DOHH2 (cell line): Measurements from ENCODE around the gene FAM117B.

ENCODE experiments used
- H3F3A ChIP-seq: fragments of 200-600 bp; sonication (generic), shearing (Covaris generic); 2 replicates; pipeline ENCODE4 v1.6.0; 2016; ENCODE audit warnings: antibody characterized with exemption, mild to moderate bottlenecking; ENCODE audit not compliant: control insufficient read depth, insufficient read depth
- H3K27ac ChIP-seq: fragments of 200-600 bp; sonication (generic); 2 replicates; pipeline ENCODE4 v1.5.1; 2014; ENCODE audit warnings: low read depth, mild to moderate bottlenecking, low read length, moderate library complexity
- H3K27me3 ChIP-seq: fragments of 200-600 bp; sonication (generic); 2 replicates; pipeline ENCODE4 v1.6.1; 2014; ENCODE audit warnings: mild to moderate bottlenecking, low read length, mixed read lengths; ENCODE audit not compliant: control insufficient read depth
- H3K36me3 ChIP-seq: fragments of 200-600 bp; sonication (generic); 2 replicates; pipeline ENCODE4 v1.6.1; 2014; ENCODE audit warnings: mild to moderate bottlenecking, low read length, moderate library complexity, mixed read lengths; ENCODE audit not compliant: control insufficient read depth
- H3K4me1 ChIP-seq: fragments of 200-600 bp; sonication (generic); 2 replicates; pipeline ENCODE4 v1.6.1; 2014; ENCODE audit warnings: mild to moderate bottlenecking, low read length, mixed read lengths; ENCODE audit not compliant: control insufficient read depth
- H3K4me2 ChIP-seq: fragments of 200-600 bp; sonication (generic); 2 replicates; pipeline ENCODE4 v1.6.0; 2014; ENCODE audit warnings: mild to moderate bottlenecking, low read length, moderate library complexity
- H3K4me3 ChIP-seq: fragments of 200-600 bp; sonication (generic); 2 replicates; pipeline ENCODE4 v1.5.1; 2014; ENCODE audit warnings: mild to moderate bottlenecking, low read length, mixed read lengths
- H3K79me2 ChIP-seq: fragments of 200-600 bp; sonication (generic); 2 replicates; pipeline ENCODE4 v1.6.1; 2014; ENCODE audit warnings: mild to moderate bottlenecking, low read length, mixed read lengths; ENCODE audit not compliant: control insufficient read depth
- H3K9me2 ChIP-seq: fragments of 200-600 bp; sonication (generic); replicated peaks from 2 replicates; pipeline ENCODE4 v1.6.1; 2014; ENCODE audit warnings: mild to moderate bottlenecking, low read length, mixed read lengths; ENCODE audit not compliant: control insufficient read depth
- H3K9me3 ChIP-seq: fragments of 200-600 bp; sonication (generic); 2 replicates; pipeline ENCODE4 v1.6.1; 2014; ENCODE audit warnings: antibody characterized with exemption, low read length, mixed read lengths; ENCODE audit not compliant: control insufficient read depth, insufficient read depth
- H4K20me1 ChIP-seq: fragments of 200-600 bp; sonication (generic); 2 replicates; pipeline ENCODE4 v1.6.0; 2014; ENCODE audit warnings: low read depth, mild to moderate bottlenecking, antibody characterized with exemption, low read length, moderate library complexity; ENCODE audit not compliant: control insufficient read depth, insufficient read depth
- CTCF ChIP-seq: fragments of 200-600 bp; sonication (generic); IDR thresholded peaks from one replicate; pipeline ENCODE4 v1.5.1; 2014; ENCODE audit warnings: antibody characterized with exemption, mild to moderate bottlenecking, low read depth, low read length; ENCODE audit not compliant: poor library complexity, severe bottlenecking
- EZH2phosphoT487 ChIP-seq: fragments of 200-600 bp; sonication (generic); IDR thresholded peaks from 2 replicates; pipeline ENCODE4 v1.6.1; 2017; ENCODE audit warnings: borderline replicate concordance, mild to moderate bottlenecking, antibody characterized with exemption, low read length, moderate library complexity, mixed read lengths

FAM117B gene

GRCh38 chr2:202634556-202635427, at the start of gene FAM117B:
Gene FAM117B, plus strand, starts transcription at chr2:202634969. Its CDS starts 219 bp downstream, at chr2:202635188.
- Histone ChIP-seq H3K4me3 (peak within 1 kb of the TSS; percentile 76), H3K79me2 (peaks cover 45% of the 10 kb centered on the region), H3K4me1 (peaks cover 41% of the 10 kb centered on the region), H3K9me3 (no peaks in the 10 kb centered on the region), H3K9me2 (no peaks in the 10 kb centered on the region), H4K20me1 (no peaks in the 10 kb centered on the region), H3K4me2 (peak within 1 kb of the TSS; percentile 78), H3K36me3 (peaks cover 5% of the 10 kb centered on the region), H3K27me3 (no peaks in the 10 kb centered on the region), H3K27ac (peak within 1 kb of the TSS; percentile 85), H3F3A (no peaks in the 10 kb centered on the region)
- TF ChIP-seq CTCF (peak; percentile 9), EZH2phosphoT487 (no peak)

- H3K36me3 ChIP-seq, result no peaks in the 10 kb centered on the region
- no peak overlapping the region for H3K4me3 ChIP-seq
- H4K20me1 ChIP-seq, result no peaks in the 10 kb centered on the region
- H3K9me3 ChIP-seq, result no peaks in the 10 kb centered on the region
- peak overlapping the region; percentile 25 for H3K4me2 ChIP-seq
- H3K27me3 ChIP-seq, result no peaks in the 10 kb centered on the region
- H3K27ac ChIP-seq, result no peak overlapping the region
- peaks cover 6% of the 10 kb centered on the region; the same call in 1 of the 2 replicates for H3K4me1 ChIP-seq
- TF ChIP-seq CTCF (peak; percentile 97), EZH2phosphoT487 (no peak)
- no peaks in the 10 kb centered on the region for H3K9me2 ChIP-seq
- no peaks in the 10 kb centered on the region for H3K79me2 ChIP-seq
- H3F3A ChIP-seq, result no peaks in the 10 kb centered on the region
These were observed 45.9 kb upstream of the FAM117B start for GRCh38 chr2:202588647-202589581.

- Histone ChIP-seq H3K27ac (no peak overlapping the region), H3F3A (no peaks in the 10 kb centered on the region), H4K20me1 (no peaks in the 10 kb centered on the region), H3K4me3 (no peak overlapping the region), H3K27me3 (no peaks in the 10 kb centered on the region), H3K79me2 (no peaks in the 10 kb centered on the region), H3K4me1 (peaks cover 6% of the 10 kb centered on the region; the same call in 1 of the 2 replicates), H3K9me3 (no peaks in the 10 kb centered on the region), H3K4me2 (no peak overlapping the region), H3K9me2 (no peaks in the 10 kb centered on the region), H3K36me3 (no peaks in the 10 kb centered on the region)
- TF ChIP-seq EZH2phosphoT487 (no peak), CTCF (no peak)
These were observed 45.2 kb upstream of the FAM117B start for GRCh38 chr2:202589582-202589949.
